HG02973 (cell line): ENCODE measurements around the gene PPEF1.

Experiments used
- ATAC-seq: cut with Tn5 transposase; IDR thresholded peaks from one replicate; pipeline ENCODE4 v1.9.1; 2021; ENCODE audit warnings: moderate library complexity; ENCODE audit not compliant: unreplicated experiment

The PPEF1 gene

GRCh38 chrX:18707426-18708049 is at the start of gene PPEF1:
Gene PPEF1 (plus strand): TSS chrX:18707645. CDS start chrX:18707781, 136 bp downstream.
- no peak for ATAC-seq

- no peak for ATAC-seq
These were observed 46.2 kb upstream of the PPEF1 start for GRCh38 chrX:18661273-18661672.

- no peak for ATAC-seq
These were observed 42.5 kb upstream of the PPEF1 start for GRCh38 chrX:18664947-18665346.

GRCh38 chrX:18666614-18667013 is 40.8 kb upstream of the PPEF1 start:
- no peak for ATAC-seq

GRCh38 chrX:18668071-18668835 is 39.2 kb upstream of the PPEF1 start:
- ATAC-seq = peak; percentile 59

- no peak for ATAC-seq
These were observed 35.4 kb upstream of the PPEF1 start, which contains the start of gene RS1 for GRCh38 chrX:18672008-18672407. Gene RS1 (minus strand): TSS chrX:18672108. CDS start chrX:18672068, 40 bp downstream.

- ATAC-seq = peak; percentile 37
These were observed 33.0 kb upstream of the PPEF1 start for GRCh38 chrX:18674417-18674787.

GRCh38 chrX:18674788-18675735 is 32.4 kb upstream of the PPEF1 start:
- peak; percentile 73 for ATAC-seq

- ATAC-seq = no peak
These were observed 31.4 kb upstream of the PPEF1 start for GRCh38 chrX:18676050-18676449.

GRCh38 chrX:18676470-18676869 is 31.0 kb upstream of the PPEF1 start:
- no peak for ATAC-seq

GRCh38 chrX:18677161-18677869 is 30.1 kb upstream of the PPEF1 start:
- no peak for ATAC-seq

- no peak for ATAC-seq
These were observed 25.4 kb upstream of the PPEF1 start for GRCh38 chrX:18681996-18682395.

GRCh38 chrX:18682979-18683387 is 24.5 kb upstream of the PPEF1 start:
- ATAC-seq = no peak

- no peak for ATAC-seq
These were observed 19.5 kb upstream of the PPEF1 start for GRCh38 chrX:18687856-18688495.

GRCh38 chrX:18691431-18691830 is 16.0 kb upstream of the PPEF1 start:
- ATAC-seq = no peak

- ATAC-seq = no peak
These were observed 14.9 kb upstream of the PPEF1 start for GRCh38 chrX:18692541-18692940.

- no peak for ATAC-seq
These were observed 10.8 kb upstream of the PPEF1 start for GRCh38 chrX:18696653-18697052.

GRCh38 chrX:18698737-18699650 is 8.5 kb upstream of the PPEF1 start:
- ATAC-seq = no peak
